Body of pancreas (tissue), 4 donors: Measurements from ENCODE around the gene LRP2BP.
"Not testable (repeated sequence)": the region's sequence is repeated elsewhere in the genome, so short reads cannot be mapped to it uniquely, and the experiment has no call there.

Experiments used
- POLR2A ChIP-seq, 3 donors: fragments of 450-650 bp; IDR thresholded peaks; one replicate each; pipeline ENCODE4 v1.6.1; 2016; ENCODE audit warnings: antibody characterized with exemption in 3 of 3, mild to moderate bottlenecking in 2 of 3
- TF ChIP-seq, protein P1 (sequence below), 7 experiments: fragments of 450-650 bp in 4 of 7; fragments of 200-600 bp in 3 of 7; sonication (generic) in 3 of 7; IDR thresholded peaks; one replicate each; pipeline ENCODE4 v1.5.1; 2016 to 2019; ENCODE audit warnings: antibody characterized with exemption in 7 of 7

DNA sequence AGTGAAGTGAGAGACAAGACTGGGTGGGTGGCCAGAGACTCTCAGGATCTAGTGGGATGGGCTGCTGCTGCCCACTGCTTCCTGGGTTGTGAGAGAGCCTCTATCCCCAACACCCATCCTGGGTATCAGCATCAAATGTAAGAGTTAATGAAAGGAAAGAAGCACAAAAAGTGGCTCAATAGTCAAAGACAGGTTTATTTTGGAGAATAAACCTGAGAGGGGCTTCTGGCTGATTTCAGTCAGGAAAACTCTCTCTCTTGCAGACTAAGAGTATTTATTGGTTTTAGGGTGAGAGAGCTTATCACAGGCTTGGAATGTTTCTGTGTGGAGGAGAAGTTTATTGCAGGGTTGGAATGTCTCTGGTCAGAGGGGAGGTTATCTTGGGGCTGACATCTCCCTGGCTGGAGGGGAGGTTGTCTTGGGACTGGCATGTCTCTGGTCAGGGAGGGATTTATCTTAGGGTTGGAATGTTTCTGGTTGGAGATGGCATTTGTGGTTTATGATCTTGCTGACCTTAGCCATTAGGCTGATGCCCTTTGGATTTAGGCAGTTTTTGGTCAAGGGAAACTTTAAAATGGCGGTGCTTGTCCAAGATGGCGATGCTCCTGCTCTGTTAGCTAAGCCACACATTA is 65.7 kb downstream of the LRP2BP start:
- TF ChIP-seq, protein P1, sequence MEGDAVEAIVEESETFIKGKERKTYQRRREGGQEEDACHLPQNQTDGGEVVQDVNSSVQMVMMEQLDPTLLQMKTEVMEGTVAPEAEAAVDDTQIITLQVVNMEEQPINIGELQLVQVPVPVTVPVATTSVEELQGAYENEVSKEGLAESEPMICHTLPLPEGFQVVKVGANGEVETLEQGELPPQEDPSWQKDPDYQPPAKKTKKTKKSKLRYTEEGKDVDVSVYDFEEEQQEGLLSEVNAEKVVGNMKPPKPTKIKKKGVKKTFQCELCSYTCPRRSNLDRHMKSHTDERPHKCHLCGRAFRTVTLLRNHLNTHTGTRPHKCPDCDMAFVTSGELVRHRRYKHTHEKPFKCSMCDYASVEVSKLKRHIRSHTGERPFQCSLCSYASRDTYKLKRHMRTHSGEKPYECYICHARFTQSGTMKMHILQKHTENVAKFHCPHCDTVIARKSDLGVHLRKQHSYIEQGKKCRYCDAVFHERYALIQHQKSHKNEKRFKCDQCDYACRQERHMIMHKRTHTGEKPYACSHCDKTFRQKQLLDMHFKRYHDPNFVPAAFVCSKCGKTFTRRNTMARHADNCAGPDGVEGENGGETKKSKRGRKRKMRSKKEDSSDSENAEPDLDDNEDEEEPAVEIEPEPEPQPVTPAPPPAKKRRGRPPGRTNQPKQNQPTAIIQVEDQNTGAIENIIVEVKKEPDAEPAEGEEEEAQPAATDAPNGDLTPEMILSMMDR (IDR thresholded peaks at IDR 0.05): not testable (repeated sequence)
- TF ChIP-seq POLR2A (IDR thresholded peaks at IDR 0.05): not testable (repeated sequence)
